ENCODE measurements around the gene PRPF8. TPM values are rescaled to one million over a fixed set of nuclear protein-coding genes. Genes with fewer than 3 reads are reported as not detected.

Gene PRPF8
- total and polyA plus RNA-seq, 2 of the 8 experiments (the other 6 are each of a cell fraction or from before 2014, with no cell fraction given), result 329 to 337 TPM

GRCh38 chr17:1629504-1630310 is 55.0 kb downstream of the PRPF8 start (continued):
- no peak for TF ChIP-seq HDAC2 (IDR thresholded peaks at IDR 0.05; ENCODE audit: borderline replicate concordance in 1 of 2, low read depth in 2 of 2, low read length in 2 of 2)
- no peak for TF ChIP-seq RFX5 (IDR thresholded peaks at IDR 0.05; ENCODE audit: borderline replicate concordance, low read depth, low read length)
- peak; percentile 58; the same call in 1 of the 2 replicates for TF ChIP-seq MAX (IDR thresholded peaks at IDR 0.05)
- TF ChIP-seq KDM1A (IDR thresholded peaks at IDR 0.05; ENCODE audit: borderline replicate concordance, low read length), result no peak
- no peak for TF ChIP-seq SRF (IDR thresholded peaks at IDR 0.05; ENCODE audit: low read depth, low read length)
- no peak for TF ChIP-seq SIRT6 (IDR thresholded peaks at IDR 0.05; ENCODE audit: low read length)
- TF ChIP-seq BCL11A (IDR thresholded peaks at IDR 0.05; ENCODE audit: low read depth in 2 of 2, low read length in 2 of 2), result no peak
- TF ChIP-seq EGR1 (IDR thresholded peaks at IDR 0.05; ENCODE audit: borderline replicate concordance, low read depth, low read length), result no peak
- no peak for TF ChIP-seq BACH1 (IDR thresholded peaks at IDR 0.05; ENCODE audit: low read length)
- TF ChIP-seq SP2 (IDR thresholded peaks at IDR 0.05; ENCODE audit: low read length), result no peak
- no peak for TF ChIP-seq CHD2 (IDR thresholded peaks at IDR 0.05; ENCODE audit: low read length)
- no peak for TF ChIP-seq CBX8 (IDR thresholded peaks at IDR 0.05; ENCODE audit: borderline replicate concordance, low read depth, low read length)
- no peak for TF ChIP-seq CEBPB (IDR thresholded peaks at IDR 0.05; ENCODE audit: low read depth, low read length)
- no peak for TF ChIP-seq EZH2 (IDR thresholded peaks at IDR 0.05; ENCODE audit: low read depth, low read length, severe bottlenecking)
